Measurements from ENCODE around the gene USPL1.

The USPL1 gene

DNA sequence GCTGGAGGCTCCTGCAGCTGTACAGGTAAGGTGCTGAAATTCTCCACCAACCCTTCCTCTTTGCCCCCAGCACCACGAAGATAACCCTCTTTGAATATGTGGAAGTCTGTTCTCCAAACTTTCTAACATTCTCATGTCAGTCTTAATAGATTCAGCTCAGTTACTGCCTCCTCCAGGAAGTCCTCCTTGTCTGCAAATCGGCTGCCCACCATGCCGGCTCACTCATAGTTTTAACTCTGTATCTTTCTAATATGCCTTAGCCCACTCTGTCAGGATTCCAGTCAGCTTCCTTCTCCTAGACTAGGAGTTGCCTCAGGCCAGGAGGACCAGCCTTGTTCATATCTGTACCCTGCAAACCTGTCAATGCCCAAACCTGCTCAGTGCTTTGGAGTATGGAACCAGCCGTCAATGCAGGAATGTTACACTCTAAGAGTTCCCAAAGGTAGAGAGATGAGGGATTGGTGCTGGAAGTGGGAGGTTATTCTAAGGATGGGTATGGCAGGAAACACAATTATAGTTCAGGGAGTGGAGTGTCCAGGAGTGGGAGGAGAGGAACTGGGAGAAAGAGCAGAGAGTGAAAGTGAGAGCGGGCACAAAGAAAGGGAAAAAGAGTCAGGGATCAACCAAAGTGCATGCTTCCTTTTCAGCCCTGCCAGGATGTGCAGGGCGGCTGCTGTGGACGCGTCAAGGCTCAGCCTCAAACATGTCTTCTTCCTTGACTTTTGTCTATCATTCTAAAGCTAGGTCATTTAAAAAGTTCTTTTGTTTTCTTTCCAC, 79.6 kb downstream of the USPL1 start:
- H3K4me3 ChIP-seq (ENCODE audit: control insufficient read depth, low read depth, low read length) = no peak overlapping the region
- no peak for DNase-seq (ENCODE audit: low read depth)
- TF ChIP-seq, protein P1, sequence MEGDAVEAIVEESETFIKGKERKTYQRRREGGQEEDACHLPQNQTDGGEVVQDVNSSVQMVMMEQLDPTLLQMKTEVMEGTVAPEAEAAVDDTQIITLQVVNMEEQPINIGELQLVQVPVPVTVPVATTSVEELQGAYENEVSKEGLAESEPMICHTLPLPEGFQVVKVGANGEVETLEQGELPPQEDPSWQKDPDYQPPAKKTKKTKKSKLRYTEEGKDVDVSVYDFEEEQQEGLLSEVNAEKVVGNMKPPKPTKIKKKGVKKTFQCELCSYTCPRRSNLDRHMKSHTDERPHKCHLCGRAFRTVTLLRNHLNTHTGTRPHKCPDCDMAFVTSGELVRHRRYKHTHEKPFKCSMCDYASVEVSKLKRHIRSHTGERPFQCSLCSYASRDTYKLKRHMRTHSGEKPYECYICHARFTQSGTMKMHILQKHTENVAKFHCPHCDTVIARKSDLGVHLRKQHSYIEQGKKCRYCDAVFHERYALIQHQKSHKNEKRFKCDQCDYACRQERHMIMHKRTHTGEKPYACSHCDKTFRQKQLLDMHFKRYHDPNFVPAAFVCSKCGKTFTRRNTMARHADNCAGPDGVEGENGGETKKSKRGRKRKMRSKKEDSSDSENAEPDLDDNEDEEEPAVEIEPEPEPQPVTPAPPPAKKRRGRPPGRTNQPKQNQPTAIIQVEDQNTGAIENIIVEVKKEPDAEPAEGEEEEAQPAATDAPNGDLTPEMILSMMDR (conservative IDR thresholded peaks at IDR 0.05; ENCODE audit: control insufficient read depth, insufficient read depth, low read depth, low read length) = no peak

DNA sequence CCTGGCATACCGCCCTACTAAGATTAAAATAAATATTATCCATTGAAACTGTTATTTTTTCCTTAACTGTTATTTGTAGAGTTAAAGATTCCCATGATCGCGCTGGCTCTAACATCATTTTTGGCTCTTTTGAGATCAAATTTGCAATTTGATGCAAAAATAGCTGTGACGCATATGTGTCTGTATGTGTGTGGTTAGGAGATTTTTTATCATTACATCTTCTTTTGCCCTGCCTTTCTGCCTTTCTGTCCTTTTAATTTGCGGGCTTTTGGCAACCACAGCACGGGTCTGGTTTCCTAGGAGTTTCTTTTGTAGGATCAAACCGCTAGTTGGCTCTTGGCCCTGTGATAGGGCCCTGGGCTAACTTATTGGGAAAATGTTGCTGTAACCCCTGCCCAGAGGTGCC, 80.3 kb downstream of the USPL1 start:
- peak; percentile 86 for DNase-seq (ENCODE audit: low read depth)
- H3K4me3 ChIP-seq (ENCODE audit: control insufficient read depth, low read depth, low read length) = no peak overlapping the region
- TF ChIP-seq, protein P1 (conservative IDR thresholded peaks at IDR 0.05; ENCODE audit: control insufficient read depth, insufficient read depth, low read depth, low read length) = no peak

DNA sequence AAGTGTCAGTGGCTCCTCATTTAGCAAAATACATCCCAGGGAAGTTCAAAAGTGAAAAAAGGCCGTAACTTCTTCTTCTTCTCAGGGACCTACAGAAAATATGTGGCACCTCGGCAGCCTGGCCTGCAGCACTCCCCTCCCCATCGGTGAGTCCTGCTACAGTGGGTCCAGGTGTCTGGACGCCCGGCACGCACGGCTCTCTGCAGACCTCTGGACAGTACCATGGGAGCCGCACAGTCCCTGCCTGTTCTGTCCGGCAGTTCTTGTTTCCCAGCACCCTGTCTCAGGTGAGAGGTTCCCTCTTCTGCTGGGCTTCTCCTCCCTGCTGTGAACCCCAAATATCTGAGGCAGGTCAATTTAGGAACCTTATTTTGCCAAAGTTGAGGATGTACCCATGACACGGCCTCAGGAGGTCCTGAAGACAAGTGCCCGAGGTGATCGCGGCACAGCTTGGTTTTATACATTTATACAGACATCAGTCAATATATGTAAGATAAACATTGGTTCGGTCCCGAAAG, 80.8 kb downstream of the USPL1 start:
- TF ChIP-seq, protein P1 (conservative IDR thresholded peaks at IDR 0.05; ENCODE audit: control insufficient read depth, insufficient read depth, low read depth, low read length) = no peak
- H3K4me3 ChIP-seq (ENCODE audit: control insufficient read depth, low read depth, low read length) = no peak overlapping the region
- no peak for DNase-seq (ENCODE audit: low read depth)

DNA sequence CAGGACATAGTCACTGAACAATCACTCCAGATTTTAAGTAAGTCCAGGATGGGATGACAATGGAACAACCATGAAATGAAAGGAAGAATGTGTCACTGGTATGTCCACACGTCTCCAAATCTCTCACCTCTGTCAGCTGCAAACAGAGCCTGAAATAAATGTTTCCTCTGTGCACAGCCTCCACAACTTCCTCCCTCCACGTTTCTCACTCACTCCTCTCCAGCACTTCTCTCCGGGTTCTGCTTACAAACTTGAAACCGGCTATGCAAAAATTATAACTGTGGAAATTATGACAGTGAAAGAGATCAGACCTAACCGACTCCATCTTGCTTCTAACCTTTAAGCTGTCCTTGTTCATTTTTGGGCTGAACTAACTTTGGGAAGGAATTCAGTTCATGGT, 82.6 kb downstream of the USPL1 start:
- TF ChIP-seq, protein P1 (conservative IDR thresholded peaks at IDR 0.05; ENCODE audit: control insufficient read depth, insufficient read depth, low read depth, low read length) = no peak
- no peak for DNase-seq (ENCODE audit: low read depth)
- H3K4me3 ChIP-seq (ENCODE audit: control insufficient read depth, low read depth, low read length) = no peak overlapping the region

DNA sequence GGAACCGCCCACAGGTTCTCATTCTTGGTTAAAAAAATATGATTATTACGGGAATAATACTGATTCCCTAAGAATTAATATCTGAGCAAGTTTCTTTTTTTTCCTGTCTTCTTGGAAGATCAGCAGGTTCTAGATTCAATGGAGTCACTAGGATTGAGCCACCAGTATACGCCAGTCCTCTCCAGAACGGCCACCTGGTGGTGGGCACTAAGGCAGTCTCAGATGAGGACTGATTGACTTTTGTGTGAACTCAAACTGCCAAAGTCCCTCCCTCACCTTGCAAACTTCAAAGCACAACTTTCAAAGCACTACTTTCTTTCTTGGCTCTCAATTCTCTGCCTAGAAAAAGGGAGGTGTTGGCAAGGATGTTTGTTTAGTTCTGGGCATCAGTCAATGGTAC, 84.3 kb downstream of the USPL1 start:
- DNase-seq (ENCODE audit: low read depth) = no peak

DNA sequence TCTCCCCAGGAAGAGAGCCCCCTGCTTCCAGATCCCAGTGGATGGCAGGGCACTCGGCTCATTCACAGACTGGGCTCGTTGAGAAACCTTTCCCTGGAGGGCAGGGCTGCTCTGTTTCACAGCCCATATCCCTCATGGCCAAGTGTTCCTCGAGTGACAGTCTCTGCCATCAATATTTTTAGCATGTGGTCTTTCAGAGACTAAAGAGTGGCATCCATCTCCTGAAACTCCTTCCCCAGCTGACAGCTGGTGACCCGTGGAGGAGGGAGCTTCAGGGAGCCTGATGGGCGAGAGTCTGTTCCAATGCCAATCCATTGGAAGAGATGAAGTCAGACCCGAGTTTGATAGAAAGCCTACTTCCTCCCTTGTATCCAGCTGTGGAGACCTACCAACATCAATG, 86.9 kb downstream of the USPL1 start:
- no peak overlapping the region for H3K4me3 ChIP-seq (ENCODE audit: control insufficient read depth, low read depth, low read length)
- TF ChIP-seq, protein P1 (conservative IDR thresholded peaks at IDR 0.05; ENCODE audit: control insufficient read depth, insufficient read depth, low read depth, low read length) = no peak
- DNase-seq (ENCODE audit: low read depth) = no peak

More for the DNA sequence above, 84.3 kb downstream of the USPL1 start:
- no peak overlapping the region for H3K4me3 ChIP-seq (ENCODE audit: control insufficient read depth, low read depth, low read length)
- TF ChIP-seq, protein P1 (conservative IDR thresholded peaks at IDR 0.05; ENCODE audit: control insufficient read depth, insufficient read depth, low read depth, low read length) = no peak

All from fibroblast of mammary gland (primary cell).